ENCODE measurements around the gene KDM5A.

KDM5A gene

GRCh38 chr12:331287-331686 lies 57.8 kb downstream of the KDM5A start:
- DNase-seq (ENCODE audit: insufficient read length, low spot score) = no peak
- TF ChIP-seq, protein P1, sequence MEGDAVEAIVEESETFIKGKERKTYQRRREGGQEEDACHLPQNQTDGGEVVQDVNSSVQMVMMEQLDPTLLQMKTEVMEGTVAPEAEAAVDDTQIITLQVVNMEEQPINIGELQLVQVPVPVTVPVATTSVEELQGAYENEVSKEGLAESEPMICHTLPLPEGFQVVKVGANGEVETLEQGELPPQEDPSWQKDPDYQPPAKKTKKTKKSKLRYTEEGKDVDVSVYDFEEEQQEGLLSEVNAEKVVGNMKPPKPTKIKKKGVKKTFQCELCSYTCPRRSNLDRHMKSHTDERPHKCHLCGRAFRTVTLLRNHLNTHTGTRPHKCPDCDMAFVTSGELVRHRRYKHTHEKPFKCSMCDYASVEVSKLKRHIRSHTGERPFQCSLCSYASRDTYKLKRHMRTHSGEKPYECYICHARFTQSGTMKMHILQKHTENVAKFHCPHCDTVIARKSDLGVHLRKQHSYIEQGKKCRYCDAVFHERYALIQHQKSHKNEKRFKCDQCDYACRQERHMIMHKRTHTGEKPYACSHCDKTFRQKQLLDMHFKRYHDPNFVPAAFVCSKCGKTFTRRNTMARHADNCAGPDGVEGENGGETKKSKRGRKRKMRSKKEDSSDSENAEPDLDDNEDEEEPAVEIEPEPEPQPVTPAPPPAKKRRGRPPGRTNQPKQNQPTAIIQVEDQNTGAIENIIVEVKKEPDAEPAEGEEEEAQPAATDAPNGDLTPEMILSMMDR (IDR thresholded peaks at IDR 0.05; ENCODE audit: insufficient read depth, missing control alignments) = no peak
- no peak for FAIRE-seq

- TF ChIP-seq, protein P1 (IDR thresholded peaks at IDR 0.05; ENCODE audit: insufficient read depth, missing control alignments) = no peak
- FAIRE-seq (no peak), DNase-seq (ENCODE audit: insufficient read length, low spot score) (no peak)
Observed at GRCh38 chr12:325906-326305, 63.2 kb downstream of the KDM5A start.

- TF ChIP-seq, protein P1 (IDR thresholded peaks at IDR 0.05; ENCODE audit: insufficient read depth, missing control alignments) = no peak
- FAIRE-seq (no peak), DNase-seq (ENCODE audit: insufficient read length, low spot score) (no peak)
Observed at GRCh38 chr12:323507-323906, 65.6 kb downstream of the KDM5A start.

- no peak for FAIRE-seq
- DNase-seq (ENCODE audit: insufficient read length, low spot score) = no peak
Observed at GRCh38 chr12:321606-322326, 67.4 kb downstream of the KDM5A start.

DNA sequence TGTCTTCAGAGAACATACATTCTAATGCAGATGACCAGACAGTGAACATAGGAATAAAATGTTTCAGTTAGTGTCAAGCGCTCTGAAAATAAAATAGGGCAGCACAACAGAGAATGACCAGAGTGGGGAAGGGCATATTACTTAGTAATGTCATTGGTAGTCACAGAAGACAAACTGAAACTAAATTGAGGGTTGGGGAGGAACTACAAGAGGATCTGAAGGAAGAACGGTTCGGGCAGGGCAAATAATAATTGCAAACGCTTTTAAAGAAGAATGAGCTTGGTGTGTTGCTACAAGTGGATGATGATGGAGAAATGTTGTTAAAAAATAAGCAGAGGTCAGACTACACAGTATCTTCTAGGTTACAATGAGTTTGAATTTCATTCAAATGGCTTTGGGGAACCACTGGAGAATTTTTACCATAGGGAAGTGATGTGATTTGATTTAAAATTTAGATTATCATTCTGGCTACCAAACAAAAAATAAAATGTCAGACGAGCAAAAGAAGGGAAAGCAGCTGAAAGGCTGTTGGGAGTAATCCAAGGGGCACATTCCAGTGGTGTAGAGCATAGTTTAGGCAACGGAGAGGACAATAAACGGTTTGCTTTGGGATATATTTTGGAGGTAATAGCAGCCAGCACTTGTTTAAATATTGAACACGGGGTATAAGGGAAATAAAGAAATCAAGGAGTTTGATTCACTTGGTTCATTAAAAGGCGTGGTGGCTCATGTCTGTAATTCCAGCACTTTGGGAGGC lies 70.2 kb downstream of the KDM5A start:
- DNase-seq (ENCODE audit: insufficient read length, low spot score) = no peak
- TF ChIP-seq, protein P1 (IDR thresholded peaks at IDR 0.05; ENCODE audit: insufficient read depth, missing control alignments) = no peak
- FAIRE-seq = no peak

More at GRCh38 chr12:321606-322326, 67.4 kb downstream of the KDM5A start:
- TF ChIP-seq, protein P1 (IDR thresholded peaks at IDR 0.05; ENCODE audit: insufficient read depth, missing control alignments) = peak; percentile 29

GRCh38 chr12:308511-308910 lies 80.6 kb downstream of the KDM5A start:
- TF ChIP-seq, protein P1 (IDR thresholded peaks at IDR 0.05; ENCODE audit: insufficient read depth, missing control alignments) = no peak
- FAIRE-seq = no peak
- no peak for DNase-seq (ENCODE audit: insufficient read length, low spot score)

- TF ChIP-seq, protein P1 (IDR thresholded peaks at IDR 0.05; ENCODE audit: insufficient read depth, missing control alignments) = no peak
- FAIRE-seq (no peak), DNase-seq (ENCODE audit: insufficient read length, low spot score) (no peak)
Observed at GRCh38 chr12:307406-307805, 81.7 kb downstream of the KDM5A start.
